ENCODE measurements around the gene JUNB. TPM values are rescaled to one million over a fixed set of nuclear protein-coding genes. Genes with fewer than 3 reads are reported as not detected.

Gene JUNB
- 100 to 1,000 TPM; 574 to 618 TPM for total RNA-seq

- Mint-ChIP-seq H3K27me3 (ENCODE audit: low read depth) (no peaks in the 10 kb centered on the region), H3K36me3 (ENCODE audit: insufficient read depth in 2 of 2) (peaks cover 9 to 13% of the 10 kb centered on the region in 2 donors), H3K4me3 (peak within 1 kb of the TSS; percentile 94 to 98), H3K9me3 (no peaks in the 10 kb centered on the region), H3K27ac (peak within 1 kb of the TSS; percentile 97), H3K4me1 (ENCODE audit: low read depth) (peaks cover 43% of the 10 kb centered on the region)
- ATAC-seq (replicated peaks in 1 of 2): peak; percentile 36 to 44
- peak; percentile 98 for DNase-seq
Measured at GRCh38 chr19:12791345-12792050, at the start of gene JUNB. Gene JUNB (plus strand): TSS chr19:12791486. CDS start chr19:12791772, 286 bp downstream.

- H3K27me3 Mint-ChIP-seq (ENCODE audit: low read depth): peaks cover 9% of the 10 kb centered on the region
- peaks cover 11 to 20% of the 10 kb centered on the region in 2 donors for H3K36me3 Mint-ChIP-seq (ENCODE audit: insufficient read depth in 2 of 2)
- no peak overlapping the region for H3K27ac Mint-ChIP-seq
- peaks cover 5% of the 10 kb centered on the region for H3K4me1 Mint-ChIP-seq (ENCODE audit: low read depth)
- H3K4me3 Mint-ChIP-seq: no peak overlapping the region
- ATAC-seq (replicated peaks in 1 of 2): no peak
- no peak for DNase-seq
- peaks cover 4% of the 10 kb centered on the region in 2 donors for H3K9me3 Mint-ChIP-seq
Measured at GRCh38 chr19:12745166-12745897, 46.0 kb upstream of the JUNB start.

- Mint-ChIP-seq H3K36me3 (ENCODE audit: insufficient read depth in 2 of 2) (peaks cover 9 to 17% of the 10 kb centered on the region in 2 donors), H3K27me3 (ENCODE audit: low read depth) (peaks cover 29% of the 10 kb centered on the region), H3K27ac (no peak overlapping the region), H3K4me3 (no peak overlapping the region), H3K9me3 (peaks cover 4% of the 10 kb centered on the region in 2 donors), H3K4me1 (ENCODE audit: low read depth) (peaks cover 5% of the 10 kb centered on the region)
- no peak for DNase-seq
- no peak for ATAC-seq (replicated peaks in 1 of 2)
Measured at GRCh38 chr19:12748489-12748888, 42.8 kb upstream of the JUNB start.

- Mint-ChIP-seq H3K36me3 (ENCODE audit: insufficient read depth in 2 of 2) (peaks cover 9 to 17% of the 10 kb centered on the region in 2 donors), H3K4me1 (ENCODE audit: low read depth) (peaks cover 5% of the 10 kb centered on the region), H3K27ac (no peak overlapping the region), H3K4me3 (no peak overlapping the region), H3K9me3 (peaks cover 4% of the 10 kb centered on the region in 2 donors), H3K27me3 (ENCODE audit: low read depth) (peaks cover 30% of the 10 kb centered on the region)
- no peak for ATAC-seq (replicated peaks in 1 of 2)
- DNase-seq: no peak
Measured at GRCh38 chr19:12749938-12750521, 41.3 kb upstream of the JUNB start.

- peaks cover 35% of the 10 kb centered on the region for H3K27me3 Mint-ChIP-seq (ENCODE audit: low read depth)
- H3K4me3 Mint-ChIP-seq: no peak overlapping the region
- DNase-seq (no peak), ATAC-seq (replicated peaks in 1 of 2) (no peak)
- peaks cover 5% of the 10 kb centered on the region for H3K4me1 Mint-ChIP-seq (ENCODE audit: low read depth)
- no peak overlapping the region for H3K27ac Mint-ChIP-seq
- H3K36me3 Mint-ChIP-seq (ENCODE audit: insufficient read depth in 2 of 2): peaks cover 9 to 17% of the 10 kb centered on the region in 2 donors
- H3K9me3 Mint-ChIP-seq: peaks cover 4% of the 10 kb centered on the region in 2 donors
Measured at GRCh38 chr19:12750851-12751250, 40.4 kb upstream of the JUNB start.

GRCh38 chr19:12751635-12752034, 39.7 kb upstream of the JUNB start, which contains the start of gene BEST2:
Gene BEST2 (plus strand): TSS chr19:12751791. CDS start chr19:12752593, 802 bp downstream.
- no peak within 1 kb of the TSS for H3K4me3 Mint-ChIP-seq
- peaks cover 4% of the 10 kb centered on the region in 2 donors for H3K9me3 Mint-ChIP-seq
- H3K27me3 Mint-ChIP-seq (ENCODE audit: low read depth): peaks cover 42% of the 10 kb centered on the region
- H3K27ac Mint-ChIP-seq: no peak within 1 kb of the TSS
- ATAC-seq (replicated peaks in 1 of 2) (no peak), DNase-seq (no peak)
- peaks cover 5% of the 10 kb centered on the region for H3K4me1 Mint-ChIP-seq (ENCODE audit: low read depth)
- peaks cover 9 to 15% of the 10 kb centered on the region in 2 donors for H3K36me3 Mint-ChIP-seq (ENCODE audit: insufficient read depth in 2 of 2)

GRCh38 chr19:12752056-12752781, 39.1 kb upstream of the JUNB start:
- ATAC-seq (replicated peaks in 1 of 2) (no peak), DNase-seq (no peak)
- Mint-ChIP-seq H3K9me3 (peaks cover 4% of the 10 kb centered on the region in 2 donors), H3K4me1 (ENCODE audit: low read depth) (peaks cover 5% of the 10 kb centered on the region), H3K27me3 (ENCODE audit: low read depth) (peaks cover 42% of the 10 kb centered on the region), H3K4me3 (no peak overlapping the region), H3K36me3 (ENCODE audit: insufficient read depth in 2 of 2) (peaks cover 8 to 10% of the 10 kb centered on the region in 2 donors), H3K27ac (no peak overlapping the region)

- DNase-seq: no peak
- ATAC-seq (replicated peaks in 1 of 2): no peak
- Mint-ChIP-seq H3K4me3 (no peak overlapping the region), H3K27me3 (ENCODE audit: low read depth) (peaks cover 46% of the 10 kb centered on the region), H3K36me3 (ENCODE audit: insufficient read depth in 2 of 2) (no peaks in the 10 kb centered on the region), H3K27ac (no peak overlapping the region), H3K4me1 (ENCODE audit: low read depth) (peaks cover 3% of the 10 kb centered on the region), H3K9me3 (no peaks in the 10 kb centered on the region)
Measured at GRCh38 chr19:12754465-12755196, 36.7 kb upstream of the JUNB start.

- Mint-ChIP-seq H3K27ac (no peak overlapping the region), H3K4me3 (peak overlapping the region in 1 of 2 donors; percentile 42)
- DNase-seq: no peak
Measured at GRCh38 chr19:12756150-12756883, 35.0 kb upstream of the JUNB start.

GRCh38 chr19:12757544-12758274, 33.6 kb upstream of the JUNB start:
- no peaks in the 10 kb centered on the region for H3K9me3 Mint-ChIP-seq
- H3K36me3 Mint-ChIP-seq (ENCODE audit: insufficient read depth in 2 of 2): no peaks in the 10 kb centered on the region
- peaks cover 25% of the 10 kb centered on the region for H3K27me3 Mint-ChIP-seq (ENCODE audit: low read depth)
- H3K4me1 Mint-ChIP-seq (ENCODE audit: low read depth): peaks cover 6% of the 10 kb centered on the region
- H3K4me3 Mint-ChIP-seq: peak overlapping the region; percentile 67 to 70
- DNase-seq (peak; percentile 70 to 84), ATAC-seq (replicated peaks in 1 of 2) (peak; percentile 78 to 87)
- H3K27ac Mint-ChIP-seq: no peak overlapping the region

More at GRCh38 chr19:12756150-12756883, 35.0 kb upstream of the JUNB start:
- Mint-ChIP-seq H3K9me3 (no peaks in the 10 kb centered on the region), H3K27me3 (ENCODE audit: low read depth) (peaks cover 30% of the 10 kb centered on the region), H3K4me1 (ENCODE audit: low read depth) (peaks cover 6% of the 10 kb centered on the region), H3K36me3 (ENCODE audit: insufficient read depth in 2 of 2) (no peaks in the 10 kb centered on the region)
- no peak for ATAC-seq (replicated peaks in 1 of 2)

GRCh38 chr19:12759686-12760085, 31.6 kb upstream of the JUNB start:
- DNase-seq (no peak), ATAC-seq (replicated peaks in 1 of 2) (no peak)
- no peaks in the 10 kb centered on the region for H3K9me3 Mint-ChIP-seq
- no peaks in the 10 kb centered on the region for H3K36me3 Mint-ChIP-seq (ENCODE audit: insufficient read depth in 2 of 2)
- no peak overlapping the region for H3K27ac Mint-ChIP-seq
- peaks cover 18% of the 10 kb centered on the region for H3K27me3 Mint-ChIP-seq (ENCODE audit: low read depth)
- H3K4me3 Mint-ChIP-seq: no peak overlapping the region
- H3K4me1 Mint-ChIP-seq (ENCODE audit: low read depth): peaks cover 6% of the 10 kb centered on the region
